Measurements from ENCODE around the gene FAM13A.

The FAM13A gene

DNA sequence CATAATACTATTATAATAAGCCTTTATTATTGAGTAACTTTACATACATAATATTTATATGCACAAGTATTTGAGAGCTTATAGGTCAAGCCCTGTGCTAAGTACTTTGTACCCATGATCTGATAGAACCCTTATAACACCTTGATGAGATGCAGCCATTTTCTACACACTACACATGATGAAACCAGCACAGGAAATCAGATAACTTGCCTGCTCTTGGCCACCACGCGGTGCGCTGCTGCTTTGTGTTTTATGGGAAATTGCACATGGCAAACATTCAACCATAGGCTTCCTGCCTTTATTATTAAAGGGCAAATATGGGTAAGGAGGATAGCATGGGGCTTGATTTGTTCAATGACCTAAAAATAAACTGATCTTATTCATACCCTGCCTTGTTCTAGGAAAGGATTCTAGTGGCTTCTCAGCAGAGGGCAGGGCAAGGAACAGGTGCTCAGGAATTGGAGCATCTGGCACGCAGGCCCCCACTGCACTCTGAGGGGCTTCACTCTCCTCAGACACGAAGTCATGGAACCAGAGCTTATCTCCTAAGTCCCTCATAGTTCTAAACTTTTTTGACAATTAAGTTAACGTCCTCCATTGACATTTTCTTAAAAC, 327.7 kb downstream of the FAM13A start:
- FAIRE-seq: no peak
- TF ChIP-seq POU2F2 (IDR thresholded peaks at IDR 0.05; ENCODE audit: low read depth, low read length) (no peak), POLR2A (IDR thresholded peaks at IDR 0.05; ENCODE audit: low read depth, low read length) (no peak), SPI1 (IDR thresholded peaks at IDR 0.05; ENCODE audit: low read depth, low read length) (no peak), PAX5 (IDR thresholded peaks at IDR 0.05; ENCODE audit: insufficient read depth, low read length, severe bottlenecking) (no peak), TAF1 (IDR thresholded peaks at IDR 0.05; ENCODE audit: low read depth, low read length) (no peak), POLR2AphosphoS5 (IDR thresholded peaks at IDR 0.05; ENCODE audit: low read depth, low read length) (no peak)
- no peak for DNase-seq (ENCODE audit: insufficient read length, low spot score)

DNA sequence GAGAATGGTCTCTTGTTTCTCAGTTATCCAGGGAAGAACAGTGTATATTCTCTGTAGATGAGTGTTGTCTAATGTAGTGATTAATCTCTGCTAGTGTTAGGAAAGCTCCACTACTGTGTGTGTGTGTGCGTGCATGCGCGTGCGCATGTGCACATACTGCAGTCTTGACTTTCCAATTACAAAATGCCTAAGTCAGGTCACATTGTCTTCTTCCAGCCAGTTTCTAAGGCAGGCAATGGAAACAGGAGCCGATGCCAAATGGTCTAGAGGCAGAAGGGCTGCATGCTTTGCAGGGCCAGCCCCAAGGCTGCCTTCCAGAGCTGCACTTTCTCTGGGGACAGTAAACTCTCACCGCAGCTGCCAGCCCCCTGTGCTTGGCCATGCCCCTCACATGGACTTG, 328.8 kb downstream of the FAM13A start:
- FAIRE-seq (no peak), DNase-seq (ENCODE audit: insufficient read length, low spot score) (no peak)
- no peak for TF ChIP-seq TAF1 (IDR thresholded peaks at IDR 0.05; ENCODE audit: low read depth, low read length)
- no peak for TF ChIP-seq SPI1 (IDR thresholded peaks at IDR 0.05; ENCODE audit: low read depth, low read length)
- TF ChIP-seq POLR2AphosphoS5 (IDR thresholded peaks at IDR 0.05; ENCODE audit: low read depth, low read length): no peak
- no peak for TF ChIP-seq POLR2A (IDR thresholded peaks at IDR 0.05; ENCODE audit: low read depth, low read length)
- TF ChIP-seq PAX5 (IDR thresholded peaks at IDR 0.05; ENCODE audit: insufficient read depth, low read length, severe bottlenecking): no peak
- no peak for TF ChIP-seq POU2F2 (IDR thresholded peaks at IDR 0.05; ENCODE audit: low read depth, low read length)

DNA sequence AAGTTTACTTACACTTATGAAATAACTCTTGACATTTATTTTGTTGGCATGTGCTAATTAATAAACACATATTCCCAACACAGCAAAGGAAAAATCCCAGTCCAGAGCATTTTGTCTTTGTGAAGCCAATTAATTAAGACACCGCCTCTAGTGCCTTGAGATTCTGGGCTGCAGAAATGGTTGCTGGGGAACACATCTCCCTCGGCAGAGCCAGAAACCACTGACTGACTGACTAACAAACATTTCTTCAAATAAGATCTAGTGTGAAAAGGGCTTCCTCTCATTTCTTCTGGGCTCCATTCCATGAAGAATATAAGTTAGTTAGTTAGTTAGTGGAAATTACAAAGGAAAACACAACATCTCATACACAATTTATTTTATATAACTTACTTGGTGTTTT, 331.0 kb downstream of the FAM13A start:
- DNase-seq (ENCODE audit: insufficient read length, low spot score): no peak
- FAIRE-seq: no peak

DNA sequence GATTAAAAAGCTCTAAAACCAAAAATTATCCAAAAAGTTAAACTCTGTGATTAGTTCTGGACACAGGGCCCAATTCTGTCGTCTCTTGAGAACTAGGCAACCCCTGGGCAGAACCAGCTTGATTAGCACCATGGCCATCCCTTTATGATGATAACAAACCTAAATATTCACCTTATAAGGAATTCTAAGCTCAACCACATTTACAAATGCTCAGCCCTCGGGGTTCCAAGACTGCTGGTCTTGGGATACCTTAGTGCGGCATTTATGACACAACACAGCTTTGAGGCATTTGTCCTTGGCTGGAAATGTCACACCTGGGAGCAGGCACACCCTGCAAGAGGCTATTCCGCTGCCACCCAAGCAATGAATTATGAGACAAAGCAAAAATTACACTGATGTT, 331.8 kb downstream of the FAM13A start:
- FAIRE-seq: no peak
- TF ChIP-seq PAX5 (IDR thresholded peaks at IDR 0.05; ENCODE audit: insufficient read depth, low read length, severe bottlenecking) (no peak), POLR2A (IDR thresholded peaks at IDR 0.05; ENCODE audit: low read depth, low read length) (no peak), TAF1 (IDR thresholded peaks at IDR 0.05; ENCODE audit: low read depth, low read length) (no peak), POLR2AphosphoS5 (IDR thresholded peaks at IDR 0.05; ENCODE audit: low read depth, low read length) (no peak), POU2F2 (IDR thresholded peaks at IDR 0.05; ENCODE audit: low read depth, low read length) (no peak), SPI1 (IDR thresholded peaks at IDR 0.05; ENCODE audit: low read depth, low read length) (no peak)
- no peak for DNase-seq (ENCODE audit: insufficient read length, low spot score)

More for the DNA sequence above, 331.0 kb downstream of the FAM13A start:
- TF ChIP-seq TAF1 (IDR thresholded peaks at IDR 0.05; ENCODE audit: low read depth, low read length): no peak
- no peak for TF ChIP-seq POU2F2 (IDR thresholded peaks at IDR 0.05; ENCODE audit: low read depth, low read length)
- no peak for TF ChIP-seq POLR2A (IDR thresholded peaks at IDR 0.05; ENCODE audit: low read depth, low read length)
- TF ChIP-seq SPI1 (IDR thresholded peaks at IDR 0.05; ENCODE audit: low read depth, low read length): no peak
- TF ChIP-seq POLR2AphosphoS5 (IDR thresholded peaks at IDR 0.05; ENCODE audit: low read depth, low read length): no peak
- no peak for TF ChIP-seq PAX5 (IDR thresholded peaks at IDR 0.05; ENCODE audit: insufficient read depth, low read length, severe bottlenecking)

DNA sequence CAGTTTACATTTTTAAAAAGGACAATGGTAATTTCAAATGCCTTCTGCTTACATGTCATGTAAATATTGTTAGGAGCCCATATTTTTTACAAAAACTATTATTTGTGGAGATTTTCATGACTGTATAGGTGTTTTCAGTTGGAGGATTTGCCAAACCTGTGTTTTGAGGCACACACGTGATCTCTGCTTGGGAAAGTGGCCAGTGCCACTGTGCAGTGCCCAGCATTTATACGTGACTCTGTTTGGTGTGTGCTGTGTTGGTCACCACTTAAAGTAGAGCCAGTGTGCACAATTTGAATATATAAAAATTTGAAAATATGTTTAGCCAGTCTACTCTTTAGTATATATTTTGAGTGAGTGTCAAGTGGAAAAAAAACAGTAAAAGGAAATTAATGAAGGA, 332.6 kb downstream of the FAM13A start:
- FAIRE-seq (no peak), DNase-seq (ENCODE audit: insufficient read length, low spot score) (no peak)
- TF ChIP-seq POLR2AphosphoS5 (IDR thresholded peaks at IDR 0.05; ENCODE audit: low read depth, low read length) (no peak), PAX5 (IDR thresholded peaks at IDR 0.05; ENCODE audit: insufficient read depth, low read length, severe bottlenecking) (no peak), POLR2A (IDR thresholded peaks at IDR 0.05; ENCODE audit: low read depth, low read length) (no peak), TAF1 (IDR thresholded peaks at IDR 0.05; ENCODE audit: low read depth, low read length) (no peak), SPI1 (IDR thresholded peaks at IDR 0.05; ENCODE audit: low read depth, low read length) (no peak), POU2F2 (IDR thresholded peaks at IDR 0.05; ENCODE audit: low read depth, low read length) (no peak)

DNA sequence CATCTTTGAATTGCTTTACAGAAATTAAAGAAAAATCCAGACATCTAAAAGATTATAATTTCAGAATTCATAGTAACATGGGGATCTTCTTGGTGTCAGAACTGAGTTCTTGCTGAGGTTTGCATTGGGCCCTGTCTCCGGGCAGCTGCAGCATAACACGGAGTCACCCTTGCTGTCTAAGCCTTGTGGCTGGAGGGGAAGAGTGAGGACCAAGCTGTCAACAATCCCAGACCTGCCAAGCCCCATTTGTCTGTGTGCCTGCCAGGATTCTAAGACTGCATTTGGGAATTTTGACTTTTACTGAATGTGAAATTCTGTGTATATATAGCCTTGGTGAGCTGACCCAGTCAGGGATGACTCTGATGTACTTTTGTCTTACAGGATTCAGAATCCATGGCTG, 334.2 kb downstream of the FAM13A start:
- no peak for FAIRE-seq
- DNase-seq (ENCODE audit: insufficient read length, low spot score): no peak
- no peak for TF ChIP-seq POLR2A (IDR thresholded peaks at IDR 0.05; ENCODE audit: low read depth, low read length)

DNA sequence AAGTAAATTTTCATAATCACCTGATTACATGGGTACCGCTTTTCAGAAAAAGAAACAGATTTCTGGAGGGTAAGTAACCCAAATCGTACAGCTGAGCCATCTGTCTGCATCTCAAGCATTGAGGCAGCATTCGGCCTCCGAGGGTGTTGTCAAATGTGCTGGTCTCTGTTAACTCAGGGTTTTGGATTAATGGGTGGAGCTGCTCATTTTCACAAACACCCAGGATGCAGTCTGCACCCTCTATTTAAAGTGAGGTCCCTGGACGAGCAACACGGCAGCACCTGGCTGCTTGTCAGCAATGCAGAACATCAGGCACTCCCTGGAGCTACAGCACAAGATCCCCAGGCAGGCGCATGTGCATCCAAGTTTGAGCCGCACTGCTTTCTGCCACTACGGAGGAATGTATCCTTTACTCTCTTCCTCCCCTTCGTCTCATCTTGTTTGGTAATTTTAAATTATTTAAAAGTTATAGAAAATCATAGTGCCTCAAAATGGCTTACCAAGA, 334.7 kb downstream of the FAM13A start:
- FAIRE-seq: no peak
- TF ChIP-seq POU2F2 (IDR thresholded peaks at IDR 0.05; ENCODE audit: low read depth, low read length): no peak
- no peak for TF ChIP-seq TAF1 (IDR thresholded peaks at IDR 0.05; ENCODE audit: low read depth, low read length)
- TF ChIP-seq POLR2AphosphoS5 (IDR thresholded peaks at IDR 0.05; ENCODE audit: low read depth, low read length): no peak
- TF ChIP-seq SPI1 (IDR thresholded peaks at IDR 0.05; ENCODE audit: low read depth, low read length): no peak
- TF ChIP-seq POLR2A (IDR thresholded peaks at IDR 0.05; ENCODE audit: low read depth, low read length): no peak
- no peak for TF ChIP-seq PAX5 (IDR thresholded peaks at IDR 0.05; ENCODE audit: insufficient read depth, low read length, severe bottlenecking)
- no peak for DNase-seq (ENCODE audit: insufficient read length, low spot score)

DNA sequence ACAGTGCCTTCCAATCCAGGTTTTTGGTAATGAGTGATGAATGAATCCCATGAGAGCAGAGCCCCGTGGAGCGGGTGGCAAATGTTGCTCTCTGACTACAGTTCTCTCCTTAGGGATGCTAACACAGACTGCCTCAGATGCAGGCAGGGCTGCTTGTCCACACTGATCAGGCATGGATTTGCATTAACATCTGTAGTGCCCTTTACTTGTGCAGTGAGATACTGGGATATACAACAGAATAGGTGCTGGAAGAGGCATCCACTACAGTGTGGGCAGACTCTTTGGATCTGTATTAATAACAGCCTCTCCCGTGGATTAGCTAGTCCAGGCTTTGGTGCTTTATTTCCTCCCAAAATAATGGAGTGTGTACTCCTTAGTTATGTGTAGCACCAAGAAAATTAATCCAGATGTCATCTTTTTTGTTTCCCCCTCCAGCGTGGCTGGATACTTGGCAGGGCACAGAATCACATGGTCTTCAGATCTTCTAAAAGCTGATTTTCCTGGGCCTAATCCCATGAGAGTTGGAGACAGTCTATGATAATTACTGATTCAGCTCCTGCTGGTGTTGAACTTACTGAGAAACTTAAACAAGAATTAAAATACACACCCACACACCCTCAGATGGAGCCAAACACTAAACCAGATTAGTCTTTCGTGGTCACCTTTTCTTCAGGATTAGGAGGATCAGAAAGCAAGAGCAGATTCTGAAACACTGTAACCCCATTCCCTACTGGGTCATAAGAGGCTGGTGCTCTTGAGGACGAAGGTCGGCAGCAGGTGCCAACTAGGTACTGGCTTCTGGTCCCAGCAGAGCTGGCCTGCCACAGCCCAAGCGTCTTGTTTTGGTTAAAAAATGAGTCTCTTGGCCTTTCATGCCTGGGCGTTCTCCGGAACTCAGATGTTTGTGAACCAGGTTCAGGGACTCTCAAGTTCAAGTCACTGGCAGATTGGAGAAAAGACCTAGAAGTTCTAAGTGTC, 336.2 kb downstream of the FAM13A start:
- FAIRE-seq (no peak), DNase-seq (ENCODE audit: insufficient read length, low spot score) (no peak)
- TF ChIP-seq POU2F2 (IDR thresholded peaks at IDR 0.05; ENCODE audit: low read depth, low read length): no peak
- TF ChIP-seq POLR2AphosphoS5 (IDR thresholded peaks at IDR 0.05; ENCODE audit: low read depth, low read length): no peak
- TF ChIP-seq POLR2A (IDR thresholded peaks at IDR 0.05; ENCODE audit: low read depth, low read length): no peak
- no peak for TF ChIP-seq PAX5 (IDR thresholded peaks at IDR 0.05; ENCODE audit: insufficient read depth, low read length, severe bottlenecking)
- TF ChIP-seq SPI1 (IDR thresholded peaks at IDR 0.05; ENCODE audit: low read depth, low read length): no peak
- TF ChIP-seq TAF1 (IDR thresholded peaks at IDR 0.05; ENCODE audit: low read depth, low read length): no peak

DNA sequence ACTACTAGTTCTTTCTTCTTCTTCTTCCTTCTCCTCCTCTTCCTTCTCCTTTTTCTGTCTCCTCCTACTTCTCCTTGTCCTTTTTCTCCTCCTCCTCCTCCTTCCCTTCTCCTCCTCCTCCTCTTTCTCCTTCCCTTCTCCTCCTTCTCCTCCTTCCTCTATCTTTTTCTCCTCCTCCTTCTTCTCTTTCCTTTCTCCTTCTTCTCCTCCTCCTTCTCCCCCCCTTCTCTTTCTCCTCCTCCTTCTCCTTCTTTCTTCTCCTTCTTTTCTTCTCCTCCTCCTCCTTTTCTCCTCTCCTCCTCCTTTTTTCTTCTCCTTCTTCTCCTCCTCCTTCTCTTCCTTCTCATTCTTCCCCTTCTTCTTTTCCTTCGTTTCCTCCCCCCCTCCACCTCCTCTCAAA, 337.6 kb downstream of the FAM13A start:
- no peak for DNase-seq (ENCODE audit: insufficient read length, low spot score)
- no peak for TF ChIP-seq POLR2A (IDR thresholded peaks at IDR 0.05; ENCODE audit: low read depth, low read length)
- TF ChIP-seq TAF1 (IDR thresholded peaks at IDR 0.05; ENCODE audit: low read depth, low read length): no peak
- no peak for TF ChIP-seq PAX5 (IDR thresholded peaks at IDR 0.05; ENCODE audit: insufficient read depth, low read length, severe bottlenecking)
- no peak for TF ChIP-seq POLR2AphosphoS5 (IDR thresholded peaks at IDR 0.05; ENCODE audit: low read depth, low read length)
- TF ChIP-seq SPI1 (IDR thresholded peaks at IDR 0.05; ENCODE audit: low read depth, low read length): no peak
- TF ChIP-seq POU2F2 (IDR thresholded peaks at IDR 0.05; ENCODE audit: low read depth, low read length): no peak
- no peak for FAIRE-seq

Measured in GM12891 (cell line).